GM12874 (cell line): ENCODE data around the gene NOX3.

Experiments used
- TF ChIP-seq, protein P1 (sequence below): IDR thresholded peaks from 2 replicates; pipeline ENCODE4 v1.5.1; 2011; ENCODE audit warnings: low read depth, mild to moderate bottlenecking, control low read depth, low read length, moderate library complexity; ENCODE audit not compliant: insufficient read depth

NOX3 gene

DNA sequence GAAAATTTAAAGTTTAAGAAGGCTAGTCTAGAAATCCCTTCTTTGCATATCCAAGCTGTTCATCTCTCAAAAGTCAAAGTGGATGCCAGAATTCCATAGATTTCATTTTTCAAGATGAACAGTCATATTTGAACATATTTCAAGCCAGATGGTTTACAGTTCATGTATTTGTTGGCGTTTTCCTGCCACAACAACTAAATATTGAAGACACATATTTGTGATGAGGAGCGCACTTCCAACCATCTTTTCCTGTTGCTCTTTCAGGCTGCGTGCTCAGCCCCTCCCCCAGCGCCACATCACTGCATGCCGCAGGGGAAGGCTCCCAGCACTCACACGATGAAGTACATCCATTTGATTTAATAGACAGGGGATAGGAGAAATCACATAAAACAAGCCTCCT is 5.9 kb upstream of the NOX3 start:
- TF ChIP-seq, protein P1, sequence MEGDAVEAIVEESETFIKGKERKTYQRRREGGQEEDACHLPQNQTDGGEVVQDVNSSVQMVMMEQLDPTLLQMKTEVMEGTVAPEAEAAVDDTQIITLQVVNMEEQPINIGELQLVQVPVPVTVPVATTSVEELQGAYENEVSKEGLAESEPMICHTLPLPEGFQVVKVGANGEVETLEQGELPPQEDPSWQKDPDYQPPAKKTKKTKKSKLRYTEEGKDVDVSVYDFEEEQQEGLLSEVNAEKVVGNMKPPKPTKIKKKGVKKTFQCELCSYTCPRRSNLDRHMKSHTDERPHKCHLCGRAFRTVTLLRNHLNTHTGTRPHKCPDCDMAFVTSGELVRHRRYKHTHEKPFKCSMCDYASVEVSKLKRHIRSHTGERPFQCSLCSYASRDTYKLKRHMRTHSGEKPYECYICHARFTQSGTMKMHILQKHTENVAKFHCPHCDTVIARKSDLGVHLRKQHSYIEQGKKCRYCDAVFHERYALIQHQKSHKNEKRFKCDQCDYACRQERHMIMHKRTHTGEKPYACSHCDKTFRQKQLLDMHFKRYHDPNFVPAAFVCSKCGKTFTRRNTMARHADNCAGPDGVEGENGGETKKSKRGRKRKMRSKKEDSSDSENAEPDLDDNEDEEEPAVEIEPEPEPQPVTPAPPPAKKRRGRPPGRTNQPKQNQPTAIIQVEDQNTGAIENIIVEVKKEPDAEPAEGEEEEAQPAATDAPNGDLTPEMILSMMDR: no peak

DNA sequence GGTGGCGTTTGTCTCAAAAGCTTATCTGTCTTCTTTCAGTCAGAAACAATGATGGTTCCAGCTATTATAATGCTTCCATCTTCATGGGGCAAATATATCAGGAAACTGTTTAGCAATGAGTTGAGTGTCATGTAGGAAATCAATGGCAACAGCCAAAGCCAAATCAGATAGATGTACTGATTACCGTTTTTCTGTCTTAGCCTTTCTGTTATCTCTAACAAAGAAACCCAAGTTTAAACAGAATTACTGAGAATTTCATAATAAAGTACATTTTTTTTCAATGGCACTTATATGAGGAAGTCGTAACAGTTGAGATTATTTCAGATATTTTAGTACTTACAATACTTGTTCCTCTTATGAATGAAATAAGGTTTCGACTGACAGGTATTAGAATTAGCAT is 1.2 kb downstream of the NOX3 start:
- TF ChIP-seq, protein P1: no peak

- TF ChIP-seq, protein P1: no peak
Observed at GRCh38 chr6:155454008-155454407, 1.6 kb downstream of the NOX3 start.

DNA sequence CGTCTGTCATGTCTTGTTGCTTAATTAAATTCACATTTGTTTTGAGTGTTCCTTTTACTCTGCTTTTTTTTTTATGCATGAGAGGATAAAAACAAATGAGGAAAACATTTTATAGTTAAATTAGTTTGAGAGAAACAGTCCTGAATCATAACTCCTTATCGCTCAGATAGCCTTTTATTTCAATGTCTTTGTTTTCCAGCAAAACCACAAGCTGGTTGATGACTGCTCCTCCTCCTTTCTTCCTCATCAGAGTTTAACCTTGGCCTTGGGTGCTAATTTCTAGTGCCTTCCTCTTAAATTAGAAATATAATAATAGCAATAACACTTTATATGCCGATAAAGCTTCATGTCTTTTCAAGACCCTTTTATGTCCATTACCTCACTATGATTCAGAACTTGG is 3.1 kb downstream of the NOX3 start:
- TF ChIP-seq, protein P1: no peak

DNA sequence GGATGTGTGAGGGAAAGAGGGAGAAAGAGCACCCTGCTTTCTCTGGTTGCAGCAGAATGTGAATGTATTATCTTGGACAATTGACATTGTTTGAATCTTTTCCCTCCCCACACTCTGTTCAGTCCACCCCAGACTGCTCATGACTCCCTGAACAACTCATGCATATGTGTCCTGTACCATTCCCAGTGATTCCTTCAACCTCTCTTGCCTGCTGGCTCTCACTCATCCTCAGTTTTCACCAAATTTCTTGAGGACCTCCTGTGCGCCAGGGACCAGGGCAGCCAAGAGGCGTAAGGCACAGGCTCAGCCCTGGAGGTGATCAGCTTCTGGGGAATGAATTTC is 5.4 kb downstream of the NOX3 start:
- TF ChIP-seq, protein P1: no peak

DNA sequence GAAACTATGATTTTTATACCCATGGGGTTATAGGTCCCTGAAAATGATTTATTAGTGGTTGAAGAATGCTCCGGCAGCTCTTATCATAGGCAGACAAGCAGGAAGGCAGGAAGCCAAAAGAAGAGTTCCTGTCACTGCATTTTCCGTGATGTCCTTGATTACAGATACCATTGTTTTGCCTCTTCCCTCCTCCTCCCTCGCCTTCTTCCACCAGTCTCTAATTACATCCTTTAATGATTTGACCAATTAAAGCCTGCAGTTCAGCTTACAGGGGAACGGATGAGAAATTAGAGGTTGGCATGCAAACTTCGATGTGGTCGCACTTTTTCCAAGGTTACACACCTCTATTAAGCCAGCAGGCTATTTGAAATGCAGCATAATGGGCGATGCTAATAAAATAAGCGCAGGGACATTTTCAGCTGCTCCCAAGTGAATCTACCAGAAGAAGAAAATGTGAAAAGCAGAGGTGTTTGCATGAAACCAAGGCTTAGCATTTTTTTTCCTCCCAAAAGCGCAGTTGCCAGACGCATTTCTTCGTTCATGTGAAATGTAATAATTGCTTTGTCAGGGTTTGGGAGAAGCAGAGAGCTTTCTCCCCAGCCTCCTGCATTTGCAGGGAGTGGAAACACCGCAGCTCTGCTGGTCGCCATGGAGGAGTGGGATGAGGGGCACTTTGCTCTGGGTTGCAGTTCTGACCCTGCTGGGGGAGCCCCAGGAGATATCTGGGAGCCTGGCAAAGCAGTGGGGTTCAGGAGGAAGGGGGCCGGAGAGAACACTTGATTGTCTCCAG is 6.0 kb downstream of the NOX3 start:
- TF ChIP-seq, protein P1: no peak

DNA sequence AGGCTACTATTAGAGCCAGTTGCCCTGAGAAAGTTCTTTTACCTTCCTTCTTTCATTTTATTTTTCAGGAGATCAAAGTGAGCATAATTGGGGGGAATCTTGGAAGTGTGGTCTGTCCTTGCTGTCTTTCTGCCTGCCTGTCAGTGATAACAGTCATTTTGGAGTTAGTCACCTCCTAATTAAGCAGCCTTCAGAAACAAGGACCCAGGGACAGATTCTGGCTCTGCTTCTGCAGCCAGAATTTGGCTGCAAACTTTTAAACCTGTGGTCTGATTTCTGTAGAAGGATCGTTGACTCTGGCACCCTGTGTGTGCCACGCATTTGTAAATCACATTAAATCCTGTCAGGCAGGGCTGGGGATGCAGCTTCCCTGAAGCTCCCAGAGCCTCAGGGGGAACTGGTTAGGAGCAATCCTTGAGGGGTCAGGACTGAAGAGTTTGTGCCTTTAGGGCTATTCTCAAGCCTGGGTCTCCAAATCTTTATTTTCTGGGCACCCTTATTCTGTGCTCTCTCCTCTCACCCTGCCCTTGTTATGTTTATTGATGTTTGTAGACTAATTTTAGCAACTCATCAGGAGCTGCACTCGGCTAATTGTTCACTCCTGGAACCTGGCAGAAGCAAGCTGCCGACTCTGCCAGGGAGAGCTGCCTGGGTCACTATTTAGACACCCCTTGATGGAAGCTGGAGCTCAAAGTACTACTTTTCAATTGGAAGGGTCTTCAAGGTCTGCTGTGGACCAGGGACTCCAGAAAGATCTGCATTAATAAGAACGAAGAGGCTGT is 6.8 kb downstream of the NOX3 start:
- TF ChIP-seq, protein P1: no peak
